WTC11 (cell line): ENCODE data around the gene ARHGEF28.

Experiments used
- CBFB ChIP-seq: sonication (generic); formaldehyde crosslinking; IDR thresholded peaks from 2 replicates; pipeline ENCODE4 v1.8.1; 2022; ENCODE audit warnings: mild to moderate bottlenecking, low read depth, missing genetic modification reagents
- GABPB1 ChIP-seq: sonication (generic); formaldehyde crosslinking; IDR thresholded peaks from 2 replicates; pipeline ENCODE4 v1.8.1; 2023; ENCODE audit warnings: mild to moderate bottlenecking, missing genetic modification reagents
- IRF2 ChIP-seq: sonication (generic); formaldehyde crosslinking; IDR thresholded peaks from 2 replicates; pipeline ENCODE4 v1.8.0; 2022; ENCODE audit warnings: low read depth, missing genetic modification reagents, borderline replicate concordance
- JUN ChIP-seq: sonication (generic); formaldehyde crosslinking; IDR thresholded peaks from 2 replicates; pipeline ENCODE4 v1.8.0; 2023; ENCODE audit warnings: mild to moderate bottlenecking, missing genetic modification reagents
- KAT7 ChIP-seq: sonication (generic); formaldehyde crosslinking; IDR thresholded peaks from 2 replicates; pipeline ENCODE4 v1.8.1; 2023; ENCODE audit warnings: missing genetic modification reagents, mild to moderate bottlenecking, borderline replicate concordance
- NR2C2 ChIP-seq: sonication (generic); formaldehyde crosslinking; IDR thresholded peaks from 2 replicates; pipeline ENCODE4 v1.8.0; 2022; ENCODE audit warnings: mild to moderate bottlenecking, missing genetic modification reagents
- NR3C1 ChIP-seq: sonication (generic); formaldehyde crosslinking; conservative IDR thresholded peaks from 2 replicates; pipeline ENCODE4 v1.8.1; 2023; ENCODE audit warnings: low read depth, mild to moderate bottlenecking, missing genetic modification reagents
- TP53 ChIP-seq: sonication (generic); formaldehyde crosslinking; IDR thresholded peaks from 2 replicates; pipeline ENCODE4 v1.8.1; 2023; ENCODE audit warnings: mild to moderate bottlenecking, missing genetic modification reagents
- ZNF138 ChIP-seq: sonication (generic); formaldehyde crosslinking; conservative IDR thresholded peaks from 2 replicates; pipeline ENCODE4 v1.8.1; 2022; ENCODE audit warnings: mild to moderate bottlenecking, moderate library complexity, missing genetic modification reagents
- TF ChIP-seq, protein P1 (sequence below): fragments of 200-600 bp; IDR thresholded peaks from 2 replicates; pipeline ENCODE4 v1.8.0; 2022; ENCODE audit warnings: antibody characterized with exemption
- TF ChIP-seq, protein P2 (sequence below): sonication (generic); formaldehyde crosslinking; IDR thresholded peaks from 2 replicates; pipeline ENCODE4 v1.8.0; 2022; ENCODE audit warnings: mild to moderate bottlenecking, missing genetic modification reagents

DNA sequence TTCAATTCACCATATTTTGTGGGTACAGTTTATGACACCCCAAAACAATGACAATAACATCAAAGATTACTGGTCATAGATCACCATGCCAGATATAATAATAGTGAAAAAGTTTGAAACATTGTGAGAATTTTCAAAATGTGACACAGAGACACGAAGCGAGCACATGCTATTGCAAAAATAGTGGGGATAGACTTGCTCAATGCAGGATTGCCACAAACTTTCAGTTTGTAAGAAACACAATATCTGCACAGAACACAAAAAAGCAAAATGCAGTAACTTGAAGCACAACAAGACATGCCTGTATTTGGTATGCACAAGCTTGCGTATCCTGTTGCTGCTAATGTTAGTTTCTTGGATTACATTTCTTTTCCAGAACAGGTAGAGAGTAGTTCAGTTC lies 35.8 kb downstream of the ARHGEF28 start:
- TF ChIP-seq TP53 (CRISPR knock-in tag) (no peak), IRF2 (CRISPR knock-in tag) (no peak), CBFB (no peak), NR3C1 (CRISPR knock-in tag) (no peak), NR2C2 (CRISPR knock-in tag) (no peak), ZNF138 (CRISPR knock-in tag) (no peak), KAT7 (no peak), GABPB1 (CRISPR knock-in tag) (no peak), JUN (CRISPR knock-in tag) (no peak)
- TF ChIP-seq, protein P1, sequence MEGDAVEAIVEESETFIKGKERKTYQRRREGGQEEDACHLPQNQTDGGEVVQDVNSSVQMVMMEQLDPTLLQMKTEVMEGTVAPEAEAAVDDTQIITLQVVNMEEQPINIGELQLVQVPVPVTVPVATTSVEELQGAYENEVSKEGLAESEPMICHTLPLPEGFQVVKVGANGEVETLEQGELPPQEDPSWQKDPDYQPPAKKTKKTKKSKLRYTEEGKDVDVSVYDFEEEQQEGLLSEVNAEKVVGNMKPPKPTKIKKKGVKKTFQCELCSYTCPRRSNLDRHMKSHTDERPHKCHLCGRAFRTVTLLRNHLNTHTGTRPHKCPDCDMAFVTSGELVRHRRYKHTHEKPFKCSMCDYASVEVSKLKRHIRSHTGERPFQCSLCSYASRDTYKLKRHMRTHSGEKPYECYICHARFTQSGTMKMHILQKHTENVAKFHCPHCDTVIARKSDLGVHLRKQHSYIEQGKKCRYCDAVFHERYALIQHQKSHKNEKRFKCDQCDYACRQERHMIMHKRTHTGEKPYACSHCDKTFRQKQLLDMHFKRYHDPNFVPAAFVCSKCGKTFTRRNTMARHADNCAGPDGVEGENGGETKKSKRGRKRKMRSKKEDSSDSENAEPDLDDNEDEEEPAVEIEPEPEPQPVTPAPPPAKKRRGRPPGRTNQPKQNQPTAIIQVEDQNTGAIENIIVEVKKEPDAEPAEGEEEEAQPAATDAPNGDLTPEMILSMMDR = no peak
- TF ChIP-seq, protein P2, sequence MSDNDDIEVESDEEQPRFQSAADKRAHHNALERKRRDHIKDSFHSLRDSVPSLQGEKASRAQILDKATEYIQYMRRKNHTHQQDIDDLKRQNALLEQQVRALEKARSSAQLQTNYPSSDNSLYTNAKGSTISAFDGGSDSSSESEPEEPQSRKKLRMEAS (CRISPR knock-in tag) = no peak
